Neural crest cell (in vitro differentiated cells): ENCODE data around the gene ALX3. TPM values are rescaled to one million over a fixed set of nuclear protein-coding genes. Genes with fewer than 3 reads are reported as not detected.
A peak's percentile ranks its signal among the peaks of the same experiment; 100 is the strongest.

ENCODE experiments used
- DNase-seq: peaks from one replicate; pipeline ENCODE4 v3.0.0; 2021; ENCODE audit warnings: low read depth, mixed read lengths, low spot score
- H3K27ac Mint-ChIP-seq: one replicate; pipeline ENCODE4 v1.8.0; 2021; ENCODE audit warnings: mild to moderate bottlenecking, mixed read lengths; ENCODE audit not compliant: unreplicated experiment
- H3K27me3 Mint-ChIP-seq: 2 replicates; pipeline ENCODE4 v1.8.0; 2021; ENCODE audit warnings: low read depth, mild to moderate bottlenecking, mixed read lengths
- H3K36me3 Mint-ChIP-seq: 2 replicates; pipeline ENCODE4 v1.8.0; 2021; ENCODE audit warnings: low read depth, mild to moderate bottlenecking, mixed read lengths
- H3K4me1 Mint-ChIP-seq: 2 replicates; pipeline ENCODE4 v1.8.0; 2021; ENCODE audit warnings: mixed read lengths
- H3K4me3 Mint-ChIP-seq: one replicate; pipeline ENCODE4 v1.8.0; 2021; ENCODE audit warnings: mild to moderate bottlenecking, mixed read lengths
- H3K9me3 Mint-ChIP-seq: 2 replicates; pipeline ENCODE4 v1.8.0; 2021; ENCODE audit warnings: mixed read lengths
- CTCF ChIP-seq: fragments of 200-600 bp; sonication (generic); conservative IDR thresholded peaks from 2 replicates; pipeline ENCODE4 v1.5.0; 2021; ENCODE audit warnings: antibody characterized with exemption, mild to moderate bottlenecking
- total RNA-seq: library from RNA; stranded (reverse); gene quantifications from 2 replicates; pipeline ENCODE4 v1.2.1, GENCODE V29; 2021

The ALX3 gene
- total RNA-seq, 1 donor from 2014 or later: 0.21 TPM

DNA sequence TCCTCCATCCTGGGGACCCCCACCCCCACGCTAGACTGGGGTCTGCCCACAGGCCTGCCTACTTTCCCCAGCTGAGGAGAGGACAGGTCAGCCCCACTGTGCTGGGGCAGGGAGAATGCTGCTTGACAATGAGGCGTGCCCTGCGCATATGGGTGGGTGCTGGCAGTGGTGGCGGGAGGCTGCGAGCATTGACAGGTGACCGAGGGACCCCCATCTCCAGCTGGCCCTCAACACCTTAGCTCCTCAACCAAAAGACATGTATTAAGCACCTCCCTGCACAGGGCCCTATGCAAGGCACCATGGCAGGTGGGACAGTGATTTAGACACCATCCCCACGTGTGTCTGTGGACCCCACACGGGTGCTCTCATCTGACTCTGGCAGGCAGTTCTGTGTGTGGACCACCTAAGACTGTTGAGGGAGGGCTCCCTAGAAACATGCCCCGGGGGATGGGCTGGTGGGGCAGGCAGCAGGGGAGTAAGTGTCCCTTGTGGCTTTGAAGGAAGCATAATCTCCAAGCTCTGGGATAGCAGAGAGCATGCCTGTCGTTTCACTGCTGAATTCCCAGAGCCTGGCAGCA, 18.4 kb upstream of the ALX3 start:
- peaks cover 21% of the 10 kb centered on the region for H3K4me1 Mint-ChIP-seq
- no peak overlapping the region for H3K4me3 Mint-ChIP-seq
- no peak for DNase-seq

DNA sequence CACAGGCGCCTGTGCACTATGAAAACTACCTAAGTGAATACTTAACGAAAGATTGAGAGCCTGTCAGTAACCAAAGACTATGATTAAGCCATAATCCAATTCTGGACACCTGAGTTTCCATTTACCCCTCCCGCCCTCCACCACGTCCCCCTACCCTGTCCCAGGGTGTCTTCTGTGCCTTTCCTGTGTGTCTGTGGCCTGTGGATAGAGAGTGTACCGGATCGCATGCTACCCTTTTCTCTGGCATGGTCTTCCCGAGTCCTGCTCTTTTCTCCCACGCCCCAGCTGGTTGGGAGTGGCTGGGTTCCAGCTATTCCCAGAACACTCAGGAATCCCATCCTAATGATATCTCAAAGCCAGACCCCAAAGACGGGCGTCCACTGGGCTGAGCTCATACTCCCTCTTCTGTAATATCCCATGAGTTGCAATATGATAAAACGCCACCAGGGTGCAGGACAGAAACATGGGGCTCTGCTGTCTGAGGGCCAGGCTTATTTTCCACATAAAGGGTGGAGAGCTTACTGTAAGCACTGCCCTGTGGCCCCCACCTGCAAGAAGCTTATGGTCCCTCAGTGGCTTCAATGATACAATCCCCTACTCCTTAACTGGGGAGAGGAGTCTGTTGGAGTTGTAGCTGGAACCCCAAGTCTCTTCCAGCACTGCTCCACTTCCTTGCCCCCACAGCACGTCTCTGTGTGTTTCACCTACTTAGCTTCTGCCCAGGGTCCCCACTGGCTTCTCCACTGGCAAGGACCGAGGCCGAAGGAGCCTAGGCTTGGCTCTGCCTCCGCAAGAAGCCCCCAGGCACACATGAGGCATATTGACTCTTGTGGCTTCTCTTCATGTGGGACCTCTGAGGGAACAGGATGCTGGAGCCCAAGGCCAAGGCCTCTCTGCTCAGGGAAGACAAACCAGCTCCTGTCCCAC, 17.6 kb upstream of the ALX3 start:
- peak; percentile 70 for TF ChIP-seq CTCF
- Mint-ChIP-seq H3K27me3 (peaks cover 64% of the 10 kb centered on the region), H3K27ac (no peak overlapping the region), H3K4me3 (peak overlapping the region; percentile 52), H3K4me1 (peaks cover 26% of the 10 kb centered on the region), H3K36me3 (no peaks in the 10 kb centered on the region), H3K9me3 (no peaks in the 10 kb centered on the region)
- DNase-seq: peak; percentile 62

More for the DNA sequence above, 18.4 kb upstream of the ALX3 start:
- H3K9me3 Mint-ChIP-seq: no peaks in the 10 kb centered on the region
- H3K27ac Mint-ChIP-seq: peak overlapping the region; percentile 91
- peaks cover 56% of the 10 kb centered on the region for H3K27me3 Mint-ChIP-seq
- H3K36me3 Mint-ChIP-seq: no peaks in the 10 kb centered on the region
- TF ChIP-seq CTCF: no peak

DNA sequence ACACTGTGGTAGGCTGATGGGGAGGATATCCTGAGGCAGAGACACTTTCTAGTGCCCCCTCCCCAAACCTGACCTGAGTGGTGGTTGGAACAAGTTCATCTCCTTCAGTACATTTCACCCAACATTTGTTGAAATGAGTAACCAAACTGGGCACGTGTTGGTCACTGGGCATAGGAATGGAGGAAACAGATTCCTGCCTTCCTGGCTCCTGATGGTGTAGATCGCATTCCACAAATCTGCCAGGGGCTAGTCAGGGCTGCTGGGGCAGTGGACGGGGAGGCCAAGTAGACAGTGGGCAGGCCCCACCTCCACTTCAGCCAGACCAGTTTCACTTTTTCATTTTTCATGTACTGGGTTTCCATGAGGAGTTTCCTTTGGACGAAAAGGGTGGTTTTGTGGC, 16.5 kb upstream of the ALX3 start:
- H3K4me1 Mint-ChIP-seq: peaks cover 26% of the 10 kb centered on the region
- no peaks in the 10 kb centered on the region for H3K9me3 Mint-ChIP-seq
- peaks cover 72% of the 10 kb centered on the region for H3K27me3 Mint-ChIP-seq
- no peak for TF ChIP-seq CTCF
- H3K27ac Mint-ChIP-seq: no peak overlapping the region
- no peak overlapping the region for H3K4me3 Mint-ChIP-seq
- H3K36me3 Mint-ChIP-seq: no peaks in the 10 kb centered on the region
- DNase-seq: no peak

GRCh38 chr1:110085671-110086070, 15.2 kb upstream of the ALX3 start:
- Mint-ChIP-seq H3K4me1 (peaks cover 26% of the 10 kb centered on the region), H3K27me3 (peaks cover 83% of the 10 kb centered on the region), H3K9me3 (no peaks in the 10 kb centered on the region), H3K27ac (no peak overlapping the region), H3K36me3 (no peaks in the 10 kb centered on the region), H3K4me3 (no peak overlapping the region)
- no peak for DNase-seq
- TF ChIP-seq CTCF: no peak

DNA sequence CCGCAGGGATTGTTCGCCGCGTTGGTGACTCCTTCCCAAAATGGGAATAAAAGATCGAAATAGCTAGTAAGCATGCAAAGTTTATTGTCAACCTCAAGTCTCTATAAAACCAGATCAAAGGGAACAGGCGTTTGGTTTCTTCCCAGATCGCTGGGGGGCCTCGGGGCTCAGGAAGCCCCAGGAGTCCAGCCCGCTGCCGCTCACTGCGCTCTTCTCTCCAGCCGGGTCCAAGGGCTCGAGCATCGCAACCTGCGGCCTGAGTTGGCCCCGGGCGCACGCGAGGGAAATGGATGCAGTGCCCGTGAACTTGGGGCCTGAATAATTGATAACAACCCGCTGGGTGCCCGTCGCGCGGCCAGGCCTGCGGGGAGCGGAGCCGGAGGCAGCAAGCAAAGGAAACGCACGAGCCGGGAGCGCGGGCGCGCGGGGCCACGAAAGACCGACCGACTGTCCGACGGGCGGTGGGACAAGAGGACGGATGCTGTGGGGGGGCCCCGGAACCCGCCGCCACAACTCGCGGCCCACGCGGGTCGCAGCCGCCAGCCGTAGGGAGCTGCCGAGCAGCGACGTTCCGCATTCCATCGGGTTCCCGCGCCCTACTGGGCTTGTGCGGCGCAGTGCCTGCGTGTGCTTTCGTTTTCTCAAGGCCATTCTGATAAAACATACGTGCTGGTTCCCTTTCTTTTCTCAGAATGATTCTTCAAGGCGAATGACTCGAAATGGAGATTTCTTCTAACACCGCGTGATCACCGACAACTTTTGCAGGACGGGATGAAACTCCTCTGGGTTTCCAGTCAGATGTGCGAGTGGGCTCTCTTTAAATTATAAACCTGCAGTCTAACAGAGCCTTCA, 14.0 kb upstream of the ALX3 start:
- no peak overlapping the region for H3K27ac Mint-ChIP-seq
- peaks cover 82% of the 10 kb centered on the region for H3K27me3 Mint-ChIP-seq
- no peak for DNase-seq
- H3K4me3 Mint-ChIP-seq: no peak overlapping the region
- no peaks in the 10 kb centered on the region for H3K9me3 Mint-ChIP-seq
- peaks cover 14% of the 10 kb centered on the region for H3K4me1 Mint-ChIP-seq
- TF ChIP-seq CTCF: no peak
- no peaks in the 10 kb centered on the region for H3K36me3 Mint-ChIP-seq
